Heart right ventricle (tissue), 16 donors: ENCODE measurements around the gene HOXA3. TPM values are rescaled to one million over a fixed set of nuclear protein-coding genes. Genes with fewer than 3 reads are reported as not detected.

Experiments used
- ATAC-seq, 8 donors: fragments of 200-7000 bp; cut with Tn5 transposase; one replicate each; pipeline ENCODE4 v1.9.1; 2020; ENCODE audit warnings: mild to moderate bottlenecking in 8 of 8, moderate library complexity in 8 of 8, moderate number of reproducible peaks in 1 of 8
- DNase-seq, 2 donors: peaks; one replicate each; pipeline ENCODE4 v3.0.0-alpha.2; 2020
- H3K27ac ChIP-seq, 10 donors: fragments of 200-600 bp; sonication (generic) in 2 of 10; one replicate each; pipeline versions ENCODE4 v1.5.0 to v1.8.0; 2020 to 2022; ENCODE audit warnings: mild to moderate bottlenecking in 3 of 10
- H3K27me3 ChIP-seq, 7 donors: fragments of 200-600 bp; one replicate each; pipeline ENCODE4 v1.8.0; 2021 to 2022; ENCODE audit warnings: mild to moderate bottlenecking in 2 of 7
- H3K36me3 ChIP-seq, 9 donors: fragments of 200-600 bp; sonication (generic) in 1 of 9; one replicate each; pipeline versions ENCODE4 v1.5.0 to v1.8.0; 2020 to 2022; ENCODE audit warnings: mild to moderate bottlenecking in 2 of 9
- H3K4me1 ChIP-seq, 9 donors: fragments of 200-600 bp; sonication (generic) in 1 of 9; one replicate each; pipeline versions ENCODE4 v1.5.0 to v1.8.0; 2020 to 2022; ENCODE audit warnings: mild to moderate bottlenecking in 4 of 9
- H3K4me3 ChIP-seq, 10 donors: fragments of 200-600 bp; sonication (generic) in 2 of 10; one replicate each; pipeline versions ENCODE4 v1.5.0 to v1.8.0; 2020 to 2022; ENCODE audit warnings: mild to moderate bottlenecking in 7 of 10, moderate library complexity in 2 of 10
- H3K9me3 ChIP-seq, 11 donors: fragments of 200-600 bp in 10 of 11; sonication (generic) in 2 of 11; one replicate each; pipeline versions ENCODE4 v1.5.0 to v1.8.0; 2013 to 2022; ENCODE audit warnings: mild to moderate bottlenecking in 2 of 11, control low read depth in 1 of 11, moderate library complexity in 1 of 11
- CTCF ChIP-seq, 9 donors: fragments of 200-600 bp; sonication (generic) in 2 of 9; IDR thresholded peaks; one replicate each; pipeline versions ENCODE4 v1.5.0 to v1.8.0; 2021 to 2022; ENCODE audit warnings: antibody characterized with exemption in 9 of 9, mild to moderate bottlenecking in 5 of 9, moderate library complexity in 1 of 9
- WGBS, 2 donors: extraction: QIAGEN DNeasy Blood & Tissue Kit; methylation state at CpG; one replicate each; pipeline ENCODE4 v1.1.7; 2013; ENCODE audit warnings: inconsistent platforms in 1 of 2; 5-methylcytosine and 5-hydroxymethylcytosine counted together
- intact Hi-C, 10 donors: fragments of 100-400 bp; cut with DNase I; formaldehyde crosslinking; loops; one replicate each; pipeline versions ENCODE4 v1.11.1 to v1.14.2; 2022
- microRNA-seq, 2 donors: library from miRNA; unstranded; fragments of <30 nt; microRNA quantifications; one replicate each; pipeline ENCODE4 v1.2.0, GENCODE V29; 2021
- polyA plus RNA-seq, 2 donors: library from polyadenylated mRNA; stranded (reverse); fragments of 200-250 nt; gene quantifications; one replicate each; pipeline ENCODE4 v1.2.3, GENCODE V29; 2013
- total RNA-seq, 10 donors: library from RNA; stranded (reverse); fragmentation: NEBNext Ultra II Directional in 3 of 10; extraction: Animal tissue kit (Norgen Biotek cat#: 25700) in 3 of 10; gene quantifications; one replicate each; pipeline versions ENCODE4 v1.2.1 to v1.2.4, GENCODE V29; 2021 to 2023
- donor health status: Arrhythmogenic right ventricular cardiomyopathy.
- donor health status: ischemic (EF 13 %, LVEDD 7.1; RV severe dilation, severe dysfunction).
- donor health status: healthy with polysubstance abuse.
- donor health status: DM: no; HTN: yes; CAD: no.
- donor health status: DM: no; HTN: no; CAD: no.
- donor health status: ischemic (EF 25% LVEDD 6.9; RV normal size, moderate dysfunction).
- donor health status: ischemic (EF 25% LVEDD 5.7; RV mildly dilated, moderate dysfunction).
- donor health status: healthy.
- donor health status: DM: yes; HTN: yes; CAD: no.
- donor health status: Ischemic cardiomyopathy.
- donor health status: ischemic (EF 35%, LVEDD 5.7; RV mildly dilated, moderate dysfunction).
- donor health status: nonischemic (EF 11% LVEDD 7.7; RV severe dilation, severe dysfunction).
- donor health status: DM: yes; HTN: yes; CAD: no.
- donor health status: PGD.
- donor health status: ischemic (EF 29% LVEDD 5.4; RV normal size, mild dysfunction).
- donor health status: nonischemic (EF 23%, LVEDD 6.1; RV moderate dilation, normal function).

The HOXA3 gene
- total and polyA plus RNA-seq, 12 donors: 0.11 to 1.5 (median 0.24) TPM; not detected in 2

DNA sequence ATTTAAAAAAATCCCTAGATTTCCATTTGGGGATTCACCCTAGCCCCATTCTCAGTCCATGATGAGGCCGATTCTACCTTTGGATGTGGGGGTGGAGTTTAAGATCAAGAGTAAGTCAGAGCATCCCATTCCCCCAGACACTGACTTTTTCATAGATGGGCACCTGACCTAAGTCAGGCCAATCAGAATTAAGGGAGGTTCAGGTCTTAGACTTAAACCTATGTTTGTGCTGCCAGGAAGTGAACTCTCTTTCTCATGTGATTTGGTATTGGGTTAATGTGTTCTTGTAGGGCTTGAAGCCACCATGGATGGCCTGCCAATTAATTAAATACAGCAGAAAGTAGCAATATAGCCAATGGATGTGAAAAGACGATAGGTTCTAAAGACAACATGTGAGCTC lies 86.7 kb downstream of the HOXA3 start:
- intact Hi-C loops: no loop called here
- H3K4me1 ChIP-seq: no peaks in the 10 kb centered on the region
- no peak overlapping the region for H3K27ac ChIP-seq
- H3K36me3 ChIP-seq: no peaks in the 10 kb centered on the region
- no peak overlapping the region for H3K4me3 ChIP-seq
- DNase-seq (no peak), ATAC-seq (no peak)
- WGBS, 2 donors: 88 to 93% methylated on average over 2 of the region's 2 CpGs
- H3K9me3 ChIP-seq: no peaks in the 10 kb centered on the region
- H3K27me3 ChIP-seq: peaks cover 0 to 43% (median 16%) of the 10 kb centered on the region in 7 donors
- TF ChIP-seq CTCF (IDR thresholded peaks at IDR 0.05): no peak

GRCh38 chr7:27064661-27065060 lies 87.7 kb downstream of the HOXA3 start:
- no peak for TF ChIP-seq CTCF (IDR thresholded peaks at IDR 0.05)
- WGBS, 2 donors: 88 to 95% methylated on average over 2 of the region's 2 CpGs

DNA sequence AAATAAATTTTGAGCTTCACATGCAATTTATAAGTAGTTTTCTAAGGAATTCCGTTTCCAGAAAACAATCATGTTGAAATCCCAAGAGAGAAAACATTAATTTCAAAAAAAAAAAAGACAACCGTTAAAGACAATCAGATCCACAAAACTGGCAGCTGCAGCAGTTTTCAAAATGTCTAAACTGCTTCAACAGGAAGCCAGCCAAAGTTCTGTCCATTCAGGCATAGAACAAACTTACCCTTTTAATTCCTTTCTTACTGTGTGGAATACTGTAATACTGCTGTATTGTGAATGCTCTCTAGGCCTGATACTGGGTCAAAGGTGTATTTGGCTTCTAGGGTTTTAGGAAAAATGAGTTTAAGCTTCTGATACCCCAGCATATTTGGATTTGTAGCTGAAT lies 88.2 kb downstream of the HOXA3 start:
- ATAC-seq (no peak), DNase-seq (no peak)
- TF ChIP-seq CTCF (IDR thresholded peaks at IDR 0.05): no peak
- Histone ChIP-seq H3K9me3 (no peaks in the 10 kb centered on the region), H3K4me1 (no peaks in the 10 kb centered on the region), H3K36me3 (no peaks in the 10 kb centered on the region), H3K4me3 (no peak overlapping the region), H3K27me3 (peaks cover 0 to 35% (median 16%) of the 10 kb centered on the region in 7 donors), H3K27ac (no peak overlapping the region)
- intact Hi-C loops: no loop called here
- WGBS, 2 donors: 38 to 43% methylated on average over 2 of the region's 2 CpGs

More at GRCh38 chr7:27064661-27065060, 87.7 kb downstream of the HOXA3 start:
- H3K4me1 ChIP-seq: no peaks in the 10 kb centered on the region
- no peaks in the 10 kb centered on the region for H3K36me3 ChIP-seq
- no peak overlapping the region for H3K4me3 ChIP-seq
- no peaks in the 10 kb centered on the region for H3K9me3 ChIP-seq
- H3K27ac ChIP-seq: no peak overlapping the region
- DNase-seq (no peak), ATAC-seq (no peak)
- intact Hi-C loops: no loop called here
- peaks cover 0 to 39% (median 16%) of the 10 kb centered on the region in 7 donors for H3K27me3 ChIP-seq

DNA sequence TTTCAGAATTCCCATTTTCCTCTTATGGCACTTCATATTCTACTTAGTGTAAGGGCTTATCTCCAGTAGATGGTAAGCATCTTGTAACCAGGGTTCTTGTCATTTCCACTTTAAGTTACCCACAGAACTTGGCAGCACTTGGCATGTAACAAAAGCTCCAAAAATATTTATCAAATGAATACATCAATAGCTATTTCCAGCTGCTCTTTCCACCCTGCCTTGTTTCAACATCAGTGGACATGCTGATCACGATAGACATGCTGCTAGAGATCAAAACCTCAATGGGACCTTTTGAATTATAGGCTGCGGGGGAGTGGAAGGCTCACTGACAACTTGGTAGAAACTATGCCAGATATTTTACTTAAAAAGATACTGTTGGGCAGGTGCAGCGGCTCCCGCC lies 89.4 kb downstream of the HOXA3 start:
- Histone ChIP-seq H3K9me3 (no peaks in the 10 kb centered on the region), H3K27ac (no peak overlapping the region), H3K4me3 (no peak overlapping the region), H3K36me3 (no peaks in the 10 kb centered on the region), H3K4me1 (no peaks in the 10 kb centered on the region), H3K27me3 (peaks cover 0 to 34% (median 12%) of the 10 kb centered on the region in 7 donors)
- TF ChIP-seq CTCF (IDR thresholded peaks at IDR 0.05): no peak
- DNase-seq (no peak), ATAC-seq (no peak)
- intact Hi-C loops: no loop called here
- 85 to 90% methylated on average over 4 of the region's 4 CpGs for WGBS, 2 donors

Small RNA genes within 50 kb of the gene (microRNA-seq; reads per million reads assigned to microRNA genes)
- 4.8 to 8.2 reads per million in 2 donors for gene MIR196B

Other genes with a start within 250 kb of the HOXA3 start
- under 1 TPM in 2 of 10 donors, not detected in 8; 0.15 to 0.37 TPM for gene HOXA1, start 56.6 kb downstream of the HOXA3 start, total RNA-seq
- under 1 TPM in 1 of 2 donors, not detected in 1; 0.07 TPM for gene HOXA1, start 56.6 kb downstream of the HOXA3 start, polyA plus RNA-seq
- under 1 TPM in 2 of 10 donors, not detected in 8; 0.15 to 0.23 TPM for gene HOXA2, start 49.9 kb downstream of the HOXA3 start, total RNA-seq
- gene HOXA2, start 49.9 kb downstream of the HOXA3 start, polyA plus RNA-seq: under 1 TPM; 0.10 to 0.22 TPM
- gene HOXA4, start 21.8 kb downstream of the HOXA3 start, total RNA-seq: 1 to 10 TPM in 1 of 10 donors, under 1 TPM in 5, not detected in 4; 0.20 to 1.1 (median 0.48) TPM
- 1 to 10 TPM in 1 of 2 donors, under 1 TPM in 1; 0.59 to 1.2 TPM for gene HOXA4, start 21.8 kb downstream of the HOXA3 start, polyA plus RNA-seq
- under 1 TPM in 3 of 10 donors, not detected in 7; 0.21 to 0.95 (median 0.28) TPM for gene HOXA5, start 8.9 kb downstream of the HOXA3 start, total RNA-seq
- gene HOXA5, start 8.9 kb downstream of the HOXA3 start, polyA plus RNA-seq: under 1 TPM in 1 of 2 donors, not detected in 1; 0.09 TPM
- gene HOXA6, start 4.8 kb downstream of the HOXA3 start, total RNA-seq: not detected
- not detected for gene HOXA6, start 4.8 kb downstream of the HOXA3 start, polyA plus RNA-seq
- gene HOXA7, start 4.1 kb upstream of the HOXA3 start, total RNA-seq: not detected
- gene HOXA7, start 4.1 kb upstream of the HOXA3 start, polyA plus RNA-seq: under 1 TPM in 1 of 2 donors, not detected in 1; 0.04 TPM
- gene HOXA9, start 13.0 kb upstream of the HOXA3 start, total RNA-seq: not detected
- gene HOXA9, start 13.0 kb upstream of the HOXA3 start, polyA plus RNA-seq: not detected
- under 1 TPM in 1 of 10 donors, not detected in 9; 0.19 TPM for gene HOXA10, start 21.7 kb upstream of the HOXA3 start, total RNA-seq
- under 1 TPM in 1 of 2 donors, not detected in 1; 0.03 TPM for gene HOXA10, start 21.7 kb upstream of the HOXA3 start, polyA plus RNA-seq
- not detected for gene HOXA11, start 32.6 kb upstream of the HOXA3 start, total RNA-seq
- gene HOXA11, start 32.6 kb upstream of the HOXA3 start, polyA plus RNA-seq: not detected
- gene HOXA13, start 47.5 kb upstream of the HOXA3 start, total RNA-seq: not detected
- gene HOXA13, start 47.5 kb upstream of the HOXA3 start, polyA plus RNA-seq: not detected
- gene EVX1, start 90.2 kb upstream of the HOXA3 start, total RNA-seq: not detected
- gene EVX1, start 90.2 kb upstream of the HOXA3 start, polyA plus RNA-seq: not detected